NCI-H446 (cell line): Measurements from ENCODE around the gene ELF4.

ENCODE experiments used
- DNase-seq, 2 experiments: peaks; one replicate each; lab custom pipeline; 2025; lab: John Stamatoyannopoulos, UW

Gene ELF4

GRCh38 chrX:130114141-130114588 is 3.9 kb upstream of the ELF4 start:
- no peak for DNase-seq

GRCh38 chrX:130111220-130112154 is 1.2 kb upstream of the ELF4 start:
- DNase-seq: no peak

- peak in 1 of 2 experiments; percentile 26 for DNase-seq
Observed at GRCh38 chrX:130109429-130110378, 593 bp downstream of the ELF4 start.

GRCh38 chrX:130108647-130109428 is 1.5 kb downstream of the ELF4 start:
- peak in 1 of 2 experiments; percentile 35 for DNase-seq

- DNase-seq: no peak
Observed at GRCh38 chrX:130106071-130106470, 4.2 kb downstream of the ELF4 start.

- DNase-seq: no peak
Observed at GRCh38 chrX:130105244-130105643, 5.1 kb downstream of the ELF4 start.

GRCh38 chrX:130103605-130104004 is 6.7 kb downstream of the ELF4 start:
- DNase-seq: no peak

GRCh38 chrX:130100180-130100579 is 10.1 kb downstream of the ELF4 start:
- DNase-seq: peak in 1 of 2 experiments; percentile 27

- no peak for DNase-seq
Observed at GRCh38 chrX:130098210-130098552, 12.1 kb downstream of the ELF4 start.

GRCh38 chrX:130097507-130098209 is 12.6 kb downstream of the ELF4 start:
- DNase-seq: no peak

GRCh38 chrX:130095249-130096030 is 14.9 kb downstream of the ELF4 start:
- no peak for DNase-seq

- no peak for DNase-seq
Observed at GRCh38 chrX:130094696-130095095, 15.6 kb downstream of the ELF4 start.

- DNase-seq: no peak
Observed at GRCh38 chrX:130093271-130093670, 17.0 kb downstream of the ELF4 start.

- no peak for DNase-seq
Observed at GRCh38 chrX:130091980-130092522, 18.2 kb downstream of the ELF4 start.

- no peak for DNase-seq
Observed at GRCh38 chrX:130090364-130090763, 19.9 kb downstream of the ELF4 start.

GRCh38 chrX:130086447-130087206 is 23.7 kb downstream of the ELF4 start:
- DNase-seq: no peak

- DNase-seq: no peak
Observed at GRCh38 chrX:130085551-130086446, 24.5 kb downstream of the ELF4 start.

- no peak for DNase-seq
Observed at GRCh38 chrX:130084631-130085237, 25.6 kb downstream of the ELF4 start.
